Measurements from ENCODE around the gene SLC25A10. TPM values are rescaled to one million over a fixed set of nuclear protein-coding genes. Genes with fewer than 3 reads are reported as not detected.
A peak's percentile ranks its signal among the peaks of the same experiment; 100 is the strongest.

Gene SLC25A10
- total and polyA plus RNA-seq, 12 donors, result 3.5 to 36.1 (median 20.5) TPM

DNA sequence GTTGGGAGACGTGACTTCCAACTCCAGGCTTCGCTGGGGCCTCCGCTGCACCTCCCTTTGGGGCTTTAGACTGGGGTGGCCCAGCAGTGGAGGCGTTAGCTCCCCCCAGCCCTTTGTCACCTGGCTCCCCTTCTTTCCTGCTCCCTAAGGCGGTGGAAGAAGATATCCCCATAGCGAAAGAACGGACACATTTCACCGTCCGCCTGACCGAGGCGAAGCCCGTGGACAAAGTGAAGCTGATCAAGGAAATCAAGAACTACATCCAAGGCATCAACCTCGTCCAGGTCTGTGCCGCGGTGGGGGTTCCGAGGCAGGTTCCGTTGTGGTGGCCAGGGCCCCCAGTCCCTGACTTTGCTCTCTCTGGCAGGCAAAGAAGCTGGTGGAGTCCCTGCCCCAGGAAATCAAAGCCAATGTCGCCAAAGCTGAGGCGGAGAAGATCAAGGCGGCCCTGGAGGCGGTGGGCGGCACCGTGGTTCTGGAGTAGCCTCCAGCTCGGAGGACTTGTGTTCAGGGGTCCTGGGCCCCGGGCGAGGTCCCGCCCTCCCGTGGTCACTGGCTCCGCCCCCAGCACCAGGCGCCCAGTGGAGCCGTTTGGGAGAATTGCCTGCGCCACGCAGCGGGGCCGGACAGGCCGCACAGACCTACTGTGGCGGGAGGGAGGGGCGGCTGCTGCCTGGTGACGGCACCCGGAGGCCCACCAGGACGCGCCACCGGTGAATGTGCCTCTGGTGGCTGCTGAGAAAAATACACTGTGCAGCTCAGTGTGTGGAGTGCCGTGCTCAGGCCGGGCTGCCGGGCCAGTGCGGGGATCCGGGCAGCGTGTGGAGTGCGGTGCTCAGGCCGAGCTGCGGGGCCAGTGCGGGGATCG is 5.1 kb upstream of the SLC25A10 start:
- DNase-seq, result no peak
- intact Hi-C loops (cut with DNase I), result no loop called here
- WGBS, 4 donors, result 89 to 96% (median 91%) methylated on average over 20 to 54 of the region's 54 CpGs
- TF ChIP-seq, protein P1, sequence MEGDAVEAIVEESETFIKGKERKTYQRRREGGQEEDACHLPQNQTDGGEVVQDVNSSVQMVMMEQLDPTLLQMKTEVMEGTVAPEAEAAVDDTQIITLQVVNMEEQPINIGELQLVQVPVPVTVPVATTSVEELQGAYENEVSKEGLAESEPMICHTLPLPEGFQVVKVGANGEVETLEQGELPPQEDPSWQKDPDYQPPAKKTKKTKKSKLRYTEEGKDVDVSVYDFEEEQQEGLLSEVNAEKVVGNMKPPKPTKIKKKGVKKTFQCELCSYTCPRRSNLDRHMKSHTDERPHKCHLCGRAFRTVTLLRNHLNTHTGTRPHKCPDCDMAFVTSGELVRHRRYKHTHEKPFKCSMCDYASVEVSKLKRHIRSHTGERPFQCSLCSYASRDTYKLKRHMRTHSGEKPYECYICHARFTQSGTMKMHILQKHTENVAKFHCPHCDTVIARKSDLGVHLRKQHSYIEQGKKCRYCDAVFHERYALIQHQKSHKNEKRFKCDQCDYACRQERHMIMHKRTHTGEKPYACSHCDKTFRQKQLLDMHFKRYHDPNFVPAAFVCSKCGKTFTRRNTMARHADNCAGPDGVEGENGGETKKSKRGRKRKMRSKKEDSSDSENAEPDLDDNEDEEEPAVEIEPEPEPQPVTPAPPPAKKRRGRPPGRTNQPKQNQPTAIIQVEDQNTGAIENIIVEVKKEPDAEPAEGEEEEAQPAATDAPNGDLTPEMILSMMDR (IDR thresholded peaks at IDR 0.05), result no peak
- TF ChIP-seq POLR2A (IDR thresholded peaks at IDR 0.05), result no peak
- Histone ChIP-seq H3K27me3 (no peaks in the 10 kb centered on the region), H3K36me3 (replicated peaks in 1 of 2) (peaks cover 0 to 27% of the 10 kb centered on the region in 2 donors), H3K9me3 (replicated peaks in 1 of 3) (no peaks in the 10 kb centered on the region), H3K4me3 (no peak overlapping the region), H3K27ac (no peak overlapping the region), H3K4me1 (replicated peaks in 1 of 2) (peaks cover 16 to 27% of the 10 kb centered on the region in 2 donors)

DNA sequence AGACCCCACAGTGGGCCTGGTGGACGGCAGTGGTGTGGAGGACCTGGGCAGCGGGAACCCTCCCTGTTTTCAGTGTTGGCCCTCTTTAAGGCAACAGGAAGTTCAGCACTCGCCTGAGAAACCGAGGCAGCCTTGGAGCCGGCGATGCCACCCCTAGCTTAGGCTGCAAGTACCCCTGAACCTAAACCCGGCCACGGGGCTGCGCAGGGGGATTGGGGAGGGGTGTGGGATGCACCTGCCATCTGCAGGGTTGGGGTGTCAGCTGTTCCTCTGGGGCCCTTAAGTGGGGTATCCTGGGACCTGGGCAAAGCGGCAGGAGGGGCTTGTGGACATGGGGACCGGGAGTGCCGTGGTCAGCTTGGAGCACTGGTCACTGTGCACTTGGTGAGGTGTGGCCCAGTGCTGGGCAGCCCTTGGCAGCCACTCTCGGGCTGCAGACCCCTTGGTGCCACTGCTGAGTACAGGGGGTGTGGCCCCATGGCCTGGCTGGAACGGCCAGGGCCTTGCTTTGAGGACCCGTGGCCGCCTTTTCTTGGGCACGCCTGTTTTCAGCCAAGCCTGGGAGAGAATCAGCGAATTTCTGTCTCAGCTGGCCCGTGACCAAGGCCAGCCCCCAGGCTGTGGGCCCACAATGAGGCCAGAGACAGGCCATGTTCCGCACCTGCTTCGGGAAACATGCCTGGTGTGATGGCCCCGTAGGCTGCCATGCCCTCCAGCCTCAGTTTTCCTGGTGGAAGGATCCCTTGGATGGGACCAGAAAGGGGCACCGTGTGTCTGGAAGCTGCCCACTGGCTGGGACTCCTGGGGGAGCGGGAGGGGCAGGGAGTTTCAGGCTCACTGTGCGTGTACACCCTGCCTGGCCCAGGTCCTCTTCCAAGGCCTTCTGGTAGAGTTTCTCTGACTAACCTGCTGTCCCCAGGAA is 4.1 kb upstream of the SLC25A10 start:
- DNase-seq, result peak in 1 of 7 donors; percentile 18
- WGBS, 4 donors, result 75 to 89% (median 86%) methylated on average over 4 to 25 of the region's 25 CpGs
- H3K9me3 ChIP-seq (replicated peaks in 1 of 3), result no peaks in the 10 kb centered on the region
- H3K36me3 ChIP-seq (replicated peaks in 1 of 2), result peaks cover 0 to 27% of the 10 kb centered on the region in 2 donors
- intact Hi-C loops (cut with DNase I), result no loop called here
- TF ChIP-seq, protein P1 (IDR thresholded peaks at IDR 0.05), result no peak
- no peak for TF ChIP-seq POLR2A (IDR thresholded peaks at IDR 0.05)
- peaks cover 18 to 27% of the 10 kb centered on the region in 2 donors for H3K4me1 ChIP-seq (replicated peaks in 1 of 2)
- no peak overlapping the region for H3K4me3 ChIP-seq
- no peak overlapping the region for H3K27ac ChIP-seq
- H3K27me3 ChIP-seq, result no peaks in the 10 kb centered on the region

DNA sequence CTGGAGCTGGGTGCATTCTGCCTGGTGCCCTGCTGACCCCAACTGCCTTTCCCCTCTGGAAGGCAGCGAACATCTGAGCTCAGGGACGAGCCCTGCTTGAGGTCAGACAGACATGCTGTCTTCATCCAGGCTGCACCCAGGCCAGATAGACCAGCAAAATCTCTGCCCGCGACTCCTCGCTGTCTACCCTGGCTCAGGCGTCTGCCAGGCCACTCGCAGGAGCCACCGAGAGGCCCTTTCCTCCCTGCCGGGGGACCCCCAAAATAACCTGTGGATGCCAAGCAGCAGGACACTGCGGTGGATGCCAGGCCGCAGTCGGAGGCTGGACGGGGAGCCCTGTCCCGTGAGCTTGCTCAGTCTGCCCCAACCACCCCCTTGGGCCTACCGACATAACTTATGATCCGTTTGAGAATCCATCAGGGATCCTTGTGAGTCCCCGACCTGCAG is 3.3 kb upstream of the SLC25A10 start:
- Histone ChIP-seq H3K27ac (no peak overlapping the region), H3K36me3 (replicated peaks in 1 of 2) (peaks cover 0 to 27% of the 10 kb centered on the region in 2 donors), H3K4me3 (no peak overlapping the region), H3K4me1 (replicated peaks in 1 of 2) (peaks cover 21 to 35% of the 10 kb centered on the region in 2 donors), H3K27me3 (no peaks in the 10 kb centered on the region), H3K9me3 (replicated peaks in 1 of 3) (no peaks in the 10 kb centered on the region)
- TF ChIP-seq, protein P1 (IDR thresholded peaks at IDR 0.05), result no peak
- no peak for TF ChIP-seq POLR2A (IDR thresholded peaks at IDR 0.05)
- intact Hi-C loops (cut with DNase I), result no loop called here
- 71 to 91% (median 87%) methylated on average over 3 to 17 of the region's 17 CpGs for whole genome bisulfite sequencing, 4 donors
- DNase-seq, result peak in 1 of 7 donors; percentile 19
